ENCODE results near the gene PRKCA.

PRKCA gene

DNA sequence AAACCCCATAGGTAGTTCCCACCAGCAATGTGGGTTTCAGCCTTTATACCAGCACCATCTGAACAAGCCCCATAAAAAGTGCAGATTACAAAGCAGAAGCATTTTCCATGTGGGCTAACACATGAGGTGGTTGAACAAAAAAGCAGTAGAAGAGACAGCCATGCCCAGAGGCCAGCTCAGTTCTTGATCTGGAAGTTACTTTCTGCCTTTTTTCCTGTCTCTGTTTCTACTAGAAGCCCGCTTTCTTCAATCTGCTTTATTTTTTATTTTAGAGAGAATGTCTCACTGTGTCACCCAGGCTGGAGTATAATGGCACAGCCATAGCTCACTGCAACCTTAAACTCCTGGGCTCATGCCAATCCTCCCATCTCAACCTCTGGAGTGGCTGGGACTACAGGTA lies 41.7 kb upstream of the PRKCA start:
- no peaks in the 10 kb centered on the region for H3K4me1 ChIP-seq (ENCODE audit: insufficient read depth, poor library complexity, severe bottlenecking)
- DNase-seq (ENCODE audit: low spot score) (no peak), ATAC-seq (ENCODE audit: low read depth) (no peak)
- H3K27me3 ChIP-seq (ENCODE audit: insufficient read depth, poor library complexity, severe bottlenecking), result no peaks in the 10 kb centered on the region
- H3K4me3 ChIP-seq (ENCODE audit: severe bottlenecking), result no peak overlapping the region
- H3K36me3 ChIP-seq (ENCODE audit: low read depth), result no peaks in the 10 kb centered on the region
- no peak overlapping the region for H3K27ac ChIP-seq (ENCODE audit: poor library complexity, severe bottlenecking)
- TF ChIP-seq, protein P1, sequence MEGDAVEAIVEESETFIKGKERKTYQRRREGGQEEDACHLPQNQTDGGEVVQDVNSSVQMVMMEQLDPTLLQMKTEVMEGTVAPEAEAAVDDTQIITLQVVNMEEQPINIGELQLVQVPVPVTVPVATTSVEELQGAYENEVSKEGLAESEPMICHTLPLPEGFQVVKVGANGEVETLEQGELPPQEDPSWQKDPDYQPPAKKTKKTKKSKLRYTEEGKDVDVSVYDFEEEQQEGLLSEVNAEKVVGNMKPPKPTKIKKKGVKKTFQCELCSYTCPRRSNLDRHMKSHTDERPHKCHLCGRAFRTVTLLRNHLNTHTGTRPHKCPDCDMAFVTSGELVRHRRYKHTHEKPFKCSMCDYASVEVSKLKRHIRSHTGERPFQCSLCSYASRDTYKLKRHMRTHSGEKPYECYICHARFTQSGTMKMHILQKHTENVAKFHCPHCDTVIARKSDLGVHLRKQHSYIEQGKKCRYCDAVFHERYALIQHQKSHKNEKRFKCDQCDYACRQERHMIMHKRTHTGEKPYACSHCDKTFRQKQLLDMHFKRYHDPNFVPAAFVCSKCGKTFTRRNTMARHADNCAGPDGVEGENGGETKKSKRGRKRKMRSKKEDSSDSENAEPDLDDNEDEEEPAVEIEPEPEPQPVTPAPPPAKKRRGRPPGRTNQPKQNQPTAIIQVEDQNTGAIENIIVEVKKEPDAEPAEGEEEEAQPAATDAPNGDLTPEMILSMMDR (IDR thresholded peaks at IDR 0.05; ENCODE audit: poor library complexity, severe bottlenecking), result no peak
- H3K9me3 ChIP-seq (ENCODE audit: severe bottlenecking), result no peaks in the 10 kb centered on the region

DNA sequence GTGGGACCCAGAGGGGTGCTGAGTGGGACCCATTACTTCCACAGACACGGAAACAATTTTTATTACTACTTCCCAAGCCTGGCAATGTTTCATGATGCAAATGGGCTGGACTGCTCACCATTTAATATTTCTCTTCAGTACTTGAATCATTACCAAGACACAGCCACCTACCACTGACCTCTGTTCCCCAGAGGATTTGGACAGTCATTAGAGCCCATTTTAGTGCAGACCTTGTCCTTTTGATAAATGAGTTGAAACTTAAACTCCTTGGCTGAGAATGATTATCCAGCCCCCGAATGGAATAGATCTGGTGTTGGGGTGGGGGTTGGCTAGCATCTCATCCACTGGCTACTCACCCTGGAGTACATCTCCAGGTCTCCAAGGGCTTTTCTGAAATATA lies 39.6 kb upstream of the PRKCA start:
- no peak overlapping the region for H3K27ac ChIP-seq (ENCODE audit: poor library complexity, severe bottlenecking)
- no peaks in the 10 kb centered on the region for H3K27me3 ChIP-seq (ENCODE audit: insufficient read depth, poor library complexity, severe bottlenecking)
- H3K4me1 ChIP-seq (ENCODE audit: insufficient read depth, poor library complexity, severe bottlenecking), result no peaks in the 10 kb centered on the region
- H3K36me3 ChIP-seq (ENCODE audit: low read depth), result no peaks in the 10 kb centered on the region
- DNase-seq (ENCODE audit: low spot score) (no peak), ATAC-seq (ENCODE audit: low read depth) (no peak)
- TF ChIP-seq, protein P1 (IDR thresholded peaks at IDR 0.05; ENCODE audit: poor library complexity, severe bottlenecking), result no peak
- H3K4me3 ChIP-seq (ENCODE audit: severe bottlenecking), result no peak overlapping the region
- no peaks in the 10 kb centered on the region for H3K9me3 ChIP-seq (ENCODE audit: severe bottlenecking)

DNA sequence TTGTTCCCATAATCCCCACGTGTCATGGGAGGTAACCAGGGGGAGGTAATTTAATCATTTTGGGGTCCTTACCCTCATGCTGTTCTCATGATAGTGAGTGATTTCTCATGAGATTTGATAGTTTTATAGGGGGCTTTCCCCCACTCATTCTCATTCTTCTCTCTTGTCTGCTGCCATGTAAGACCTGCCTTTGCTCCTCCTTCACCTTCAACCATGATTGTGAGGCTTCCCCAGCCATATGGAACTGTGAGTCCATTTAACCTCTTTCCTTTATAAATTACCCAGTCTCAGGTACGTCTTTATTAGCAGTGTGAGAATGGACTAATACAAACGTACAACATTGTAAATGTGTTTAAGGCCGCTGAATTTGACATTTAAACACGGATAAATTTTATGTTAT lies 37.7 kb upstream of the PRKCA start:
- DNase-seq (ENCODE audit: low spot score) (no peak), ATAC-seq (ENCODE audit: low read depth) (no peak)
- H3K4me1 ChIP-seq (ENCODE audit: insufficient read depth, poor library complexity, severe bottlenecking), result no peaks in the 10 kb centered on the region
- H3K27me3 ChIP-seq (ENCODE audit: insufficient read depth, poor library complexity, severe bottlenecking), result no peaks in the 10 kb centered on the region
- no peaks in the 10 kb centered on the region for H3K36me3 ChIP-seq (ENCODE audit: low read depth)
- H3K9me3 ChIP-seq (ENCODE audit: severe bottlenecking), result no peaks in the 10 kb centered on the region
- TF ChIP-seq, protein P1 (IDR thresholded peaks at IDR 0.05; ENCODE audit: poor library complexity, severe bottlenecking), result no peak
- no peak overlapping the region for H3K4me3 ChIP-seq (ENCODE audit: severe bottlenecking)
- H3K27ac ChIP-seq (ENCODE audit: poor library complexity, severe bottlenecking), result no peak overlapping the region

- ATAC-seq (ENCODE audit: low read depth) (peak; percentile 70), DNase-seq (ENCODE audit: low spot score) (no peak)
- H3K27me3 ChIP-seq (ENCODE audit: insufficient read depth, poor library complexity, severe bottlenecking), result no peaks in the 10 kb centered on the region
- peaks cover 8% of the 10 kb centered on the region for H3K4me1 ChIP-seq (ENCODE audit: insufficient read depth, poor library complexity, severe bottlenecking)
- no peak overlapping the region for H3K27ac ChIP-seq (ENCODE audit: poor library complexity, severe bottlenecking)
- no peak overlapping the region for H3K4me3 ChIP-seq (ENCODE audit: severe bottlenecking)
- TF ChIP-seq, protein P1 (IDR thresholded peaks at IDR 0.05; ENCODE audit: poor library complexity, severe bottlenecking), result no peak
- no peaks in the 10 kb centered on the region for H3K36me3 ChIP-seq (ENCODE audit: low read depth)
- no peaks in the 10 kb centered on the region for H3K9me3 ChIP-seq (ENCODE audit: severe bottlenecking)
Measured at GRCh38 chr17:66268247-66268927, 34.0 kb upstream of the PRKCA start.

- TF ChIP-seq, protein P1 (IDR thresholded peaks at IDR 0.05; ENCODE audit: poor library complexity, severe bottlenecking), result no peak
- no peak for ATAC-seq (ENCODE audit: low read depth)
- no peak overlapping the region for H3K27ac ChIP-seq (ENCODE audit: poor library complexity, severe bottlenecking)
- no peaks in the 10 kb centered on the region for H3K27me3 ChIP-seq (ENCODE audit: insufficient read depth, poor library complexity, severe bottlenecking)
- peaks cover 13% of the 10 kb centered on the region for H3K4me1 ChIP-seq (ENCODE audit: insufficient read depth, poor library complexity, severe bottlenecking)
- no peaks in the 10 kb centered on the region for H3K36me3 ChIP-seq (ENCODE audit: low read depth)
- no peaks in the 10 kb centered on the region for H3K9me3 ChIP-seq (ENCODE audit: severe bottlenecking)
- DNase-seq (ENCODE audit: low spot score), result no peak
- H3K4me3 ChIP-seq (ENCODE audit: severe bottlenecking), result no peak overlapping the region
Measured at GRCh38 chr17:66270106-66270505, 32.3 kb upstream of the PRKCA start.

Measured in RWPE2 (cell line).